Neural progenitor cell (in vitro differentiated cells): ENCODE results near the gene INPP4B. TPM values are rescaled to one million over a fixed set of nuclear protein-coding genes. Genes with fewer than 3 reads are reported as not detected.

ENCODE experiments used
- DNase-seq: peaks from one replicate; pipeline ENCODE4 v3.0.0-alpha.2; 2016; ENCODE audit warnings: low spot score
- H2AFZ ChIP-seq: fragments of 200-600 bp; sonication (generic); replicated peaks from 2 replicates; pipeline ENCODE4 v1.6.1; 2016; ENCODE audit warnings: antibody characterized with exemption
- H3F3A ChIP-seq: fragments of 200-600 bp; sonication (generic); 2 replicates; pipeline ENCODE4 v1.6.1; 2016; ENCODE audit warnings: antibody characterized with exemption, low read depth
- H3K27ac ChIP-seq: fragments of 200-600 bp; sonication (generic); 2 replicates; pipeline ENCODE4 v1.5.1; 2016; ENCODE audit warnings: mild to moderate bottlenecking
- H3K27me3 ChIP-seq: fragments of 200-600 bp; sonication (generic); 2 replicates; pipeline ENCODE4 v1.6.1; 2016; ENCODE audit warnings: mild to moderate bottlenecking, moderate library complexity
- H3K36me3 ChIP-seq: fragments of 200-600 bp; sonication (generic); 2 replicates; pipeline ENCODE4 v1.5.1; 2016
- H3K4me1 ChIP-seq: fragments of 200-600 bp; sonication (generic); 2 replicates; pipeline ENCODE4 v1.6.1; 2016; ENCODE audit warnings: mixed run types
- H3K4me2 ChIP-seq: fragments of 200-600 bp; sonication (generic); 2 replicates; pipeline ENCODE4 v1.6.1; 2016
- H3K4me3 ChIP-seq: fragments of 200-600 bp; sonication (generic); 2 replicates; pipeline ENCODE4 v1.5.1; 2016
- H3K79me2 ChIP-seq: fragments of 200-600 bp; sonication (generic); 2 replicates; pipeline ENCODE4 v1.6.1; 2016; ENCODE audit warnings: low read depth
- H3K9ac ChIP-seq: fragments of 200-600 bp; sonication (generic); 2 replicates; pipeline ENCODE4 v1.6.1; 2016
- H3K9me3 ChIP-seq: fragments of 200-600 bp; sonication (generic); 2 replicates; pipeline ENCODE4 v1.5.1; 2016; ENCODE audit warnings: low read depth
- H4K20me1 ChIP-seq: fragments of 200-600 bp; sonication (generic); 2 replicates; pipeline ENCODE4 v1.6.1; 2016; ENCODE audit warnings: low read depth
- H3K27ac Mint-ChIP-seq: 3 replicates; pipeline ENCODE4 v1.8.0; 2021; ENCODE audit warnings: mixed read lengths
- H3K27me3 Mint-ChIP-seq: 2 replicates; pipeline ENCODE4 v1.8.0; 2022; ENCODE audit warnings: low read depth, mild to moderate bottlenecking, inconsistent platforms, moderate library complexity, mixed read lengths; ENCODE audit not compliant: insufficient read depth
- H3K36me3 Mint-ChIP-seq: 3 replicates; pipeline ENCODE4 v1.8.0; 2021; ENCODE audit warnings: mixed read lengths
- H3K4me1 Mint-ChIP-seq: 3 replicates; pipeline ENCODE4 v1.8.0; 2021; ENCODE audit warnings: mixed read lengths
- H3K4me3 Mint-ChIP-seq: 3 replicates; pipeline ENCODE4 v1.8.0; 2021; ENCODE audit warnings: mild to moderate bottlenecking, moderate library complexity, mixed read lengths
- H3K9me3 Mint-ChIP-seq: 3 replicates; pipeline ENCODE4 v1.8.0; 2020; ENCODE audit warnings: mixed read lengths
- CTCF ChIP-seq: fragments of 200-600 bp; sonication (generic); IDR thresholded peaks from 2 replicates; pipeline ENCODE4 v1.5.1; 2017; ENCODE audit warnings: antibody characterized with exemption, mild to moderate bottlenecking
- EZH2 ChIP-seq: fragments of 200-600 bp; sonication (generic); IDR thresholded peaks from 2 replicates; pipeline ENCODE4 v1.6.1; 2017; ENCODE audit warnings: antibody characterized with exemption, mild to moderate bottlenecking, moderate library complexity
- EZH2phosphoT487 ChIP-seq: fragments of 200-600 bp; sonication (generic); IDR thresholded peaks from 2 replicates; pipeline ENCODE4 v1.6.1; 2017; ENCODE audit warnings: antibody characterized with exemption
- total RNA-seq: library from RNA; depleted of rRNA; stranded (reverse); fragments of >200 nt; gene quantifications from 2 replicates; pipeline ENCODE4 v1.2.3, GENCODE V29; 2015; ENCODE audit warnings: low replicate concordance

The INPP4B gene
- total RNA-seq, 1 donor from 2014 or later: 1.3 TPM

- Histone ChIP-seq H3K4me1 (no peaks in the 10 kb centered on the region), H3K4me2 (no peak overlapping the region), H3K9ac (no peak overlapping the region), H4K20me1 (no peaks in the 10 kb centered on the region), H3K27me3 (no peaks in the 10 kb centered on the region), H3K9me3 (peaks cover 4% of the 10 kb centered on the region), H3K79me2 (no peaks in the 10 kb centered on the region), H3K4me3 (no peak overlapping the region), H3K36me3 (no peaks in the 10 kb centered on the region), H3F3A (no peaks in the 10 kb centered on the region), H2AFZ (no peak overlapping the region), H3K27ac (no peak overlapping the region)
- TF ChIP-seq EZH2 (no peak), CTCF (no peak), EZH2phosphoT487 (no peak)
- Mint-ChIP-seq H3K36me3 (no peaks in the 10 kb centered on the region), H3K27me3 (no peaks in the 10 kb centered on the region), H3K4me3 (no peak overlapping the region), H3K27ac (no peak overlapping the region), H3K9me3 (peaks cover 6% of the 10 kb centered on the region), H3K4me1 (no peaks in the 10 kb centered on the region)
- DNase-seq: no peak
These were observed 182.3 kb downstream of the INPP4B start for GRCh38 chr4:142663828-142664227.

GRCh38 chr4:142660728-142661127, 185.4 kb downstream of the INPP4B start:
- Histone ChIP-seq H3K9me3 (peaks cover 20% of the 10 kb centered on the region), H3F3A (no peaks in the 10 kb centered on the region), H3K4me3 (no peak overlapping the region), H3K27ac (no peak overlapping the region), H3K36me3 (no peaks in the 10 kb centered on the region), H3K9ac (no peak overlapping the region), H3K4me2 (no peak overlapping the region), H4K20me1 (no peaks in the 10 kb centered on the region), H3K27me3 (no peaks in the 10 kb centered on the region), H3K4me1 (no peaks in the 10 kb centered on the region), H2AFZ (no peak overlapping the region), H3K79me2 (no peaks in the 10 kb centered on the region)
- DNase-seq: no peak
- Mint-ChIP-seq H3K9me3 (peaks cover 25% of the 10 kb centered on the region), H3K27me3 (no peaks in the 10 kb centered on the region), H3K4me3 (no peak overlapping the region), H3K36me3 (no peaks in the 10 kb centered on the region), H3K4me1 (no peaks in the 10 kb centered on the region), H3K27ac (no peak overlapping the region)
- no peak for TF ChIP-seq EZH2
- TF ChIP-seq EZH2phosphoT487: no peak
- peak; percentile 21 for TF ChIP-seq CTCF

- Histone ChIP-seq H3K79me2 (no peaks in the 10 kb centered on the region), H3K27me3 (no peaks in the 10 kb centered on the region), H3K9ac (no peak overlapping the region), H3K27ac (no peak overlapping the region), H2AFZ (no peak overlapping the region), H3K36me3 (no peaks in the 10 kb centered on the region), H3K4me2 (no peak overlapping the region), H3K9me3 (peaks cover 27% of the 10 kb centered on the region), H3K4me3 (no peak overlapping the region), H4K20me1 (no peaks in the 10 kb centered on the region), H3F3A (no peaks in the 10 kb centered on the region), H3K4me1 (no peaks in the 10 kb centered on the region)
- Mint-ChIP-seq H3K4me3 (no peak overlapping the region), H3K36me3 (peaks cover 2% of the 10 kb centered on the region), H3K27ac (no peak overlapping the region), H3K27me3 (no peaks in the 10 kb centered on the region), H3K4me1 (no peaks in the 10 kb centered on the region), H3K9me3 (peaks cover 61% of the 10 kb centered on the region)
- no peak for TF ChIP-seq EZH2
- no peak for TF ChIP-seq CTCF
- TF ChIP-seq EZH2phosphoT487: no peak
- DNase-seq: peak; percentile 39
These were observed 189.9 kb downstream of the INPP4B start for GRCh38 chr4:142656178-142656577.
